SK-N-SH treated with all-trans-retinoic acid at 6 μM for 48 hours (cell line): ENCODE data around the gene POU3F1.
A peak's percentile ranks its signal among the peaks of the same experiment; 100 is the strongest.

Experiments
- ATAC-seq: fragments of 200-7000 bp; cut with Tn5 transposase; 3 replicates; pipeline ENCODE4 v1.9.1; 2020; ENCODE audit warnings: mild to moderate bottlenecking, moderate library complexity
- ARNTL ChIP-seq: fragments of 450-650 bp; formaldehyde crosslinking; IDR thresholded peaks from 2 replicates; pipeline ENCODE4 v1.5.0; 2020; ENCODE audit warnings: low read depth, mild to moderate bottlenecking, moderate library complexity, borderline replicate concordance
- BACH2 ChIP-seq: fragments of 250-450 bp; sonication (Bioruptor Pico); IDR thresholded peaks from 2 replicates; pipeline ENCODE4 v1.9.0; 2021; ENCODE audit warnings: mild to moderate bottlenecking, borderline replicate concordance
- CSDC2 ChIP-seq: fragments of 250-450 bp; sonication (Bioruptor Pico); IDR thresholded peaks from 2 replicates; pipeline ENCODE4 v1.5.0; 2020; ENCODE audit warnings: mild to moderate bottlenecking, moderate library complexity
- ESRRG ChIP-seq: fragments of 250-450 bp; sonication (Bioruptor Pico); IDR thresholded peaks from 2 replicates; pipeline ENCODE4 v1.6.1; 2021; ENCODE audit warnings: mild to moderate bottlenecking
- ISL1 ChIP-seq: fragments of 250-450 bp; sonication (Bioruptor Pico); IDR thresholded peaks from 2 replicates; pipeline ENCODE4 v2.1.2; 2022; ENCODE audit warnings: mild to moderate bottlenecking, moderate library complexity
- PPARA ChIP-seq: fragments of 250-450 bp; sonication (Bioruptor Pico); IDR thresholded peaks from 2 replicates; pipeline ENCODE4 v1.5.0; 2020; ENCODE audit warnings: mild to moderate bottlenecking, borderline replicate concordance
- SNAI2 ChIP-seq: fragments of 250-450 bp; sonication (Bioruptor Pico); IDR thresholded peaks from 2 replicates; pipeline ENCODE4 v1.5.0; 2020; ENCODE audit warnings: mild to moderate bottlenecking, moderate library complexity
- TOX ChIP-seq: fragments of 250-450 bp; sonication (Bioruptor Pico); IDR thresholded peaks from 2 replicates; pipeline ENCODE4 v1.8.0; 2021; ENCODE audit warnings: mild to moderate bottlenecking, moderate library complexity, borderline replicate concordance
- ZC3H10 ChIP-seq: fragments of 250-450 bp; sonication (Bioruptor Pico); IDR thresholded peaks from 2 replicates; pipeline ENCODE4 v1.5.1; 2021; ENCODE audit warnings: mild to moderate bottlenecking, moderate library complexity
- ZFP3 ChIP-seq: fragments of 250-450 bp; sonication (Bioruptor Pico); IDR thresholded peaks from 2 replicates; pipeline ENCODE4 v1.5.0; 2020; ENCODE audit warnings: mild to moderate bottlenecking, moderate library complexity
- ZNF565 ChIP-seq: fragments of 450-650 bp; formaldehyde crosslinking; conservative IDR thresholded peaks from 2 replicates; pipeline ENCODE4 v1.5.0; 2020; ENCODE audit warnings: low read depth, mild to moderate bottlenecking, moderate library complexity
- ZNF70 ChIP-seq: fragments of 450-650 bp; formaldehyde crosslinking; IDR thresholded peaks from 2 replicates; pipeline ENCODE4 v1.5.0; 2020; ENCODE audit warnings: mild to moderate bottlenecking, moderate library complexity
- ZNF8 ChIP-seq: fragments of 450-650 bp; formaldehyde crosslinking; IDR thresholded peaks from 2 replicates; pipeline ENCODE4 v1.5.0; 2020; ENCODE audit warnings: mild to moderate bottlenecking, moderate library complexity
- TF ChIP-seq, protein P1 (sequence below): fragments of 250-450 bp; sonication (Bioruptor Pico); IDR thresholded peaks from 2 replicates; pipeline ENCODE4 v1.5.0; 2020; ENCODE audit warnings: mild to moderate bottlenecking, moderate library complexity
- TF ChIP-seq, protein P2 (sequence below): fragments of 250-450 bp; sonication (Bioruptor Pico); IDR thresholded peaks from 2 replicates; pipeline ENCODE4 v1.8.0; 2021; ENCODE audit warnings: low read depth, mild to moderate bottlenecking, moderate library complexity, borderline replicate concordance
- TF ChIP-seq, protein P3 (sequence below): fragments of 250-450 bp; sonication (Bioruptor Pico); IDR thresholded peaks from 2 replicates; pipeline ENCODE4 v1.8.0; 2020; ENCODE audit warnings: mild to moderate bottlenecking, moderate library complexity, borderline replicate concordance

POU3F1 gene

DNA sequence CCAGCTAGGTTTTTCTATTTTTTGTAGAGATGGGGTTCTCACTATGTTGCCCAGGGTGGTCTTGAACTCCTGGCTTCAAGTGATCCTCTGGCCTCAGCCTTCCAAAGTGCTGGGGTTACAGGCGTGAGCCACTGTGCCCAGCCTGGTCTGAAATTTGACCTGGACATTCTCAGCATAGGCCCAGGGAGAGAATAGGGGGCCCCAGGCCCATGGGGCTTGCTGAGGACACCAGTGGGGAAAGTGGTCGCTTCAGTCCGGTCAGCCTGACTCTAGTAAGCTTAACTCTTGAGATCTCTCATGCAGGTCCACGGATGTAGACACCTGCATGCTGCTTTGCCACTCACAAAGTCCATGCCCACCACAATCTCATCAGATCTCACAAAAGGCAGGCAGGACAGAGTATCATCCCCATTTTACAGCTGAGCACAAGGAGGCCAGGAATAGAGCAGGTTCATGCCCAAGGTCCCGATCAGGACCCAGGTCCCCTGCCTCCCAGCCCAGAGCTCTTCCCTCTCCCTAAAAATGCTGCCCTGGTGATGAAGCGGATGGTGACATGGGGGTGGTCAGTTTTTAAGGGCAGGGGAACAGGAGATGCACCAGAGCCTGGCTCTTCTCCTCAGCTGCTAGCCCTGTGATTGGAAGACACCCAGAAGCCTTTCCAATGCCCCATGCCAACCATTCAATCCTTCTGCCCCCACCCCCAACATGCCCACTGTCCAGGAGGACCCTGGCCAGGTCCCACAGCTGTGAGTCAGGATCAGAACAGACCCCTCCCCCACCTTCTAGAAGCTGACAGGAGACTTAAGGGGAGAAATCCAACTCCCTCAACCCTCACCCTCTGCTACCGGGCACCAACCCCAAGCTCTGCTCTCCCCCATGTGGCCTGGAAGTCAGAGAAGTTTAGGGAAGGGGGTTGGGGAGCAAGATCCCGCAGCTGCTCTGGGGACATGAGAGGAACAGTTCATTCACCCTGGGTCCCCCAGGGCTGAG, 43.0 kb downstream of the POU3F1 start:
- no peak for TF ChIP-seq ARNTL (CRISPR knock-in tag)
- ATAC-seq = no peak; the same call in 2 of the 3 replicates

DNA sequence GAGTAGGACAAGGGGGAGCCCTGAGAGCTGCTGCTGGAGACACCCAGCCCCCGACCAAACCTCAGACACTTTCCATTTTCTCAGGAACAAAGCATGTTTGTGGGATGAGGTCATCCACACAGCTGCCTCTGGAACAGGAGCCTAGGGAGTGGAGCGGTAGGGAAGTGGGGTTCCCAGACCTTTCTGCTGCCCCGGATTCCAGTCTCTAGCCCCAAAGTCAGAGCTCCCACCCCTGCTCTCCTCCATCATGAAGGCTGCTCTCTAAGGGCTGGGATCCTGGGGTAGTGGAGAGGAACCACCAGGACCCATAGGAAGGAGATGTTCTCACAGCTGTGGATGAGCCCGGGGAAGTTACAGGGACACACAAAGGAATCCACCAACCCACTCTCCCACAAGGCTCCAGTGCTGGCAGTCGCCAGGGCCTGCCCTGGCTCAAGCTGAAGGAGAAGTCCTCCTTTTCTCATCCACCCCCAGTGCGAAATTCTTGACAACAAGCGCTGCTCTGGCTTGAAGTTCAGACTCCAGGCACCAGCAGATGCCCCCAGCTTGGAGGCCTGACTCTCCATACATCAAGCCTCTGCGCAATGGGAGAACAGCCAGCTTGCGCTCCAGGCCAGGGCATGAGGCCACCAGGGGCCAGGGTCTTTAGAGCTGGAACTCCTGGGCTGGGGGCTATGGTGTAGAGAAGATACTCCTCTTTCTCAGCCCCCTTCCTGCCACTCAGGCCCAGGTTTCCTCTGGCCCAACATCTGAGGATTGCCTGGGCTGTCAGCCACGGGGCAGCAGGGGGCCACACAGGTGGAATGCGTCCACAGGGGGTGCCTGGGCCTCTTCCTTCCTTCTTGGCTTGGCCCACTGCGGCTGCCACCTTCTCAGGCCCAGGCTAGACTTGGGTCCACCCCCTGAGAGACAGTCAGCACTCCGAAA, 45.8 kb downstream of the POU3F1 start:
- peak; percentile 55 for ATAC-seq
- TF ChIP-seq ISL1 (CRISPR knock-in tag) (no peak), ZNF8 (CRISPR knock-in tag) (no peak), ESRRG (CRISPR knock-in tag) (no peak), CSDC2 (CRISPR knock-in tag) (no peak), ZC3H10 (CRISPR knock-in tag) (no peak), PPARA (CRISPR knock-in tag) (no peak), BACH2 (CRISPR knock-in tag) (no peak)
- TF ChIP-seq, protein P1, sequence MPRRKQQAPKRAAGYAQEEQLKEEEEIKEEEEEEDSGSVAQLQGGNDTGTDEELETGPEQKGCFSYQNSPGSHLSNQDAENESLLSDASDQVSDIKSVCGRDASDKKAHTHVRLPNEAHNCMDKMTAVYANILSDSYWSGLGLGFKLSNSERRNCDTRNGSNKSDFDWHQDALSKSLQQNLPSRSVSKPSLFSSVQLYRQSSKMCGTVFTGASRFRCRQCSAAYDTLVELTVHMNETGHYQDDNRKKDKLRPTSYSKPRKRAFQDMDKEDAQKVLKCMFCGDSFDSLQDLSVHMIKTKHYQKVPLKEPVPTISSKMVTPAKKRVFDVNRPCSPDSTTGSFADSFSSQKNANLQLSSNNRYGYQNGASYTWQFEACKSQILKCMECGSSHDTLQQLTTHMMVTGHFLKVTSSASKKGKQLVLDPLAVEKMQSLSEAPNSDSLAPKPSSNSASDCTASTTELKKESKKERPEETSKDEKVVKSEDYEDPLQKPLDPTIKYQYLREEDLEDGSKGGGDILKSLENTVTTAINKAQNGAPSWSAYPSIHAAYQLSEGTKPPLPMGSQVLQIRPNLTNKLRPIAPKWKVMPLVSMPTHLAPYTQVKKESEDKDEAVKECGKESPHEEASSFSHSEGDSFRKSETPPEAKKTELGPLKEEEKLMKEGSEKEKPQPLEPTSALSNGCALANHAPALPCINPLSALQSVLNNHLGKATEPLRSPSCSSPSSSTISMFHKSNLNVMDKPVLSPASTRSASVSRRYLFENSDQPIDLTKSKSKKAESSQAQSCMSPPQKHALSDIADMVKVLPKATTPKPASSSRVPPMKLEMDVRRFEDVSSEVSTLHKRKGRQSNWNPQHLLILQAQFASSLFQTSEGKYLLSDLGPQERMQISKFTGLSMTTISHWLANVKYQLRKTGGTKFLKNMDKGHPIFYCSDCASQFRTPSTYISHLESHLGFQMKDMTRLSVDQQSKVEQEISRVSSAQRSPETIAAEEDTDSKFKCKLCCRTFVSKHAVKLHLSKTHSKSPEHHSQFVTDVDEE = no peak

DNA sequence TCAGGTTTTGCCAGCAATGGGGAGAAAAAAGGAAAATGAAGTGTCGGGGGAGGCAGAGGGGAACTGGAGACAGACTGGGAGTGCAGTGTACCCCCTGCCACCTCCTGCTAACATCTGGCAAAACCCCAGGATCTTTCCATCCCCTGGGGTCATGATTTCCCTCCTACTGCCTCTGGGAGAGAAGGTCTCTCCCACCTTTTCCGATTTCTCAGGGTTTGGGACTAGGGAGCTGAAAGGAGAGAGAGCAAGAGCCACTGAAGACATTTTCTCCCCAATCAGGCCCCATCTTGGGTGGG, 46.4 kb downstream of the POU3F1 start:
- TF ChIP-seq, protein P2, sequence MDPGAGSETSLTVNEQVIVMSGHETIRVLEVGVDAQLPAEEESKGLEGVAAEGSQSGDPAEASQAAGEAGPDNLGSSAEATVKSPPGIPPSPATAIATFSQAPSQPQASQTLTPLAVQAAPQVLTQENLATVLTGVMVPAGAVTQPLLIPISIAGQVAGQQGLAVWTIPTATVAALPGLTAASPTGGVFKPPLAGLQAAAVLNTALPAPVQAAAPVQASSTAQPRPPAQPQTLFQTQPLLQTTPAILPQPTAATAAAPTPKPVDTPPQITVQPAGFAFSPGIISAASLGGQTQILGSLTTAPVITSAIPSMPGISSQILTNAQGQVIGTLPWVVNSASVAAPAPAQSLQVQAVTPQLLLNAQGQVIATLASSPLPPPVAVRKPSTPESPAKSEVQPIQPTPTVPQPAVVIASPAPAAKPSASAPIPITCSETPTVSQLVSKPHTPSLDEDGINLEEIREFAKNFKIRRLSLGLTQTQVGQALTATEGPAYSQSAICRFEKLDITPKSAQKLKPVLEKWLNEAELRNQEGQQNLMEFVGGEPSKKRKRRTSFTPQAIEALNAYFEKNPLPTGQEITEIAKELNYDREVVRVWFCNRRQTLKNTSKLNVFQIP (CRISPR knock-in tag) = no peak
- TF ChIP-seq ZNF565 (CRISPR knock-in tag) = no peak
- TF ChIP-seq TOX (CRISPR knock-in tag) = no peak
- no peak for TF ChIP-seq ARNTL (CRISPR knock-in tag)
- no peak for TF ChIP-seq ZNF8 (CRISPR knock-in tag)
- TF ChIP-seq, protein P3, sequence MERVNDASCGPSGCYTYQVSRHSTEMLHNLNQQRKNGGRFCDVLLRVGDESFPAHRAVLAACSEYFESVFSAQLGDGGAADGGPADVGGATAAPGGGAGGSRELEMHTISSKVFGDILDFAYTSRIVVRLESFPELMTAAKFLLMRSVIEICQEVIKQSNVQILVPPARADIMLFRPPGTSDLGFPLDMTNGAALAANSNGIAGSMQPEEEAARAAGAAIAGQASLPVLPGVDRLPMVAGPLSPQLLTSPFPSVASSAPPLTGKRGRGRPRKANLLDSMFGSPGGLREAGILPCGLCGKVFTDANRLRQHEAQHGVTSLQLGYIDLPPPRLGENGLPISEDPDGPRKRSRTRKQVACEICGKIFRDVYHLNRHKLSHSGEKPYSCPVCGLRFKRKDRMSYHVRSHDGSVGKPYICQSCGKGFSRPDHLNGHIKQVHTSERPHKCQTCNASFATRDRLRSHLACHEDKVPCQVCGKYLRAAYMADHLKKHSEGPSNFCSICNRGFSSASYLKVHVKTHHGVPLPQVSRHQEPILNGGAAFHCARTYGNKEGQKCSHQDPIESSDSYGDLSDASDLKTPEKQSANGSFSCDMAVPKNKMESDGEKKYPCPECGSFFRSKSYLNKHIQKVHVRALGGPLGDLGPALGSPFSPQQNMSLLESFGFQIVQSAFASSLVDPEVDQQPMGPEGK (CRISPR knock-in tag) = no peak
- TF ChIP-seq PPARA (CRISPR knock-in tag) = no peak
- TF ChIP-seq ESRRG (CRISPR knock-in tag) = no peak
- no peak for TF ChIP-seq SNAI2 (CRISPR knock-in tag)
- TF ChIP-seq ISL1 (CRISPR knock-in tag) = no peak
- no peak for TF ChIP-seq ZNF70 (CRISPR knock-in tag)
- TF ChIP-seq, protein P1 = no peak
- no peak for TF ChIP-seq ZFP3 (CRISPR knock-in tag)
- TF ChIP-seq ZC3H10 (CRISPR knock-in tag) = no peak
- TF ChIP-seq, all 23 proteins: peak for 0

More for the DNA sequence above, 46.4 kb downstream of the POU3F1 start:
- no peak for ATAC-seq
